Activated naive CD8-positive, alpha-beta T cell treated with anti-CD3 and anti-CD28 coated beads for 36 hours (primary cell): Measurements from ENCODE around the gene APOL3. TPM values are rescaled to one million over a fixed set of nuclear protein-coding genes. Genes with fewer than 3 reads are reported as not detected.
"Not testable (repeated sequence)": the region's sequence is repeated elsewhere in the genome, so short reads cannot be mapped to it uniquely, and the experiment has no call there.

Experiments used
- DNase-seq: peaks from one replicate; pipeline ENCODE4 v3.0.0; 2021
- H3K27ac Mint-ChIP-seq: one replicate; pipeline ENCODE4 v1.8.0; 2022; ENCODE audit warnings: mild to moderate bottlenecking, moderate library complexity, mixed read lengths
- H3K27me3 Mint-ChIP-seq: one replicate; pipeline ENCODE4 v1.8.0; 2022; ENCODE audit warnings: mild to moderate bottlenecking, mixed read lengths
- H3K36me3 Mint-ChIP-seq: one replicate; pipeline ENCODE4 v1.8.0; 2021; ENCODE audit warnings: mild to moderate bottlenecking, mixed read lengths
- H3K4me1 Mint-ChIP-seq: one replicate; pipeline ENCODE4 v1.8.0; 2021; ENCODE audit warnings: mixed read lengths
- H3K4me3 Mint-ChIP-seq: one replicate; pipeline ENCODE4 v1.8.0; 2022; ENCODE audit warnings: mild to moderate bottlenecking, moderate library complexity, mixed read lengths
- H3K9me3 Mint-ChIP-seq: one replicate; pipeline ENCODE4 v1.8.0; 2022; ENCODE audit warnings: mixed read lengths
- total RNA-seq, 2 experiments: library from RNA; stranded (reverse); gene quantifications; one replicate each; pipeline ENCODE4 v1.2.3, GENCODE V29; 2021

APOL3 gene
- total RNA-seq, 2 experiments from 2014 or later: 55.0 to 56.3 TPM

- H3K4me1 Mint-ChIP-seq: peaks cover 85% of the 10 kb centered on the region
- H3K36me3 Mint-ChIP-seq: peaks cover 58% of the 10 kb centered on the region
Observed at GRCh38 chr22:36156119-36156514, 4.4 kb downstream of the APOL3 start.

GRCh38 chr22:36155702-36156101 lies 4.9 kb downstream of the APOL3 start:
- DNase-seq: no peak
- Mint-ChIP-seq H3K9me3 (peaks cover 8% of the 10 kb centered on the region), H3K4me1 (peaks cover 85% of the 10 kb centered on the region), H3K27ac (peak overlapping the region; percentile 99), H3K4me3 (peak overlapping the region; percentile 87), H3K27me3 (no peaks in the 10 kb centered on the region), H3K36me3 (peaks cover 58% of the 10 kb centered on the region)

More at GRCh38 chr22:36156119-36156514, 4.4 kb downstream of the APOL3 start:
- Mint-ChIP-seq H3K4me3 (peak overlapping the region; percentile 87), H3K9me3 (peaks cover 8% of the 10 kb centered on the region), H3K27ac (peak overlapping the region; percentile 99), H3K27me3 (no peaks in the 10 kb centered on the region)
- DNase-seq: no peak

GRCh38 chr22:36154423-36154945 lies 6.1 kb downstream of the APOL3 start:
- Mint-ChIP-seq H3K27me3 (no peaks in the 10 kb centered on the region), H3K4me1 (peaks cover 81% of the 10 kb centered on the region), H3K27ac (peak overlapping the region; percentile 99), H3K36me3 (peaks cover 56% of the 10 kb centered on the region), H3K9me3 (peaks cover 8% of the 10 kb centered on the region), H3K4me3 (peak overlapping the region; percentile 48)
- DNase-seq: no peak

- Mint-ChIP-seq H3K9me3 (peaks cover 8% of the 10 kb centered on the region), H3K4me1 (peaks cover 77% of the 10 kb centered on the region), H3K36me3 (peaks cover 54% of the 10 kb centered on the region), H3K27ac (peak overlapping the region; percentile 99), H3K27me3 (no peaks in the 10 kb centered on the region), H3K4me3 (peak overlapping the region; percentile 43)
- DNase-seq: no peak
Observed at GRCh38 chr22:36153501-36154422, 6.8 kb downstream of the APOL3 start.

- DNase-seq, H3K27ac Mint-ChIP-seq, H3K27me3 Mint-ChIP-seq, H3K9me3 Mint-ChIP-seq, H3K4me3 Mint-ChIP-seq: not testable (repeated sequence)
- H3K4me1 Mint-ChIP-seq: peaks cover 73% of the 10 kb centered on the region
- H3K36me3 Mint-ChIP-seq: peaks cover 54% of the 10 kb centered on the region
Observed at GRCh38 chr22:36152821-36153220, 7.7 kb downstream of the APOL3 start.

GRCh38 chr22:36152088-36152487 lies 8.5 kb downstream of the APOL3 start:
- no peak overlapping the region for H3K4me3 Mint-ChIP-seq
- H3K27ac Mint-ChIP-seq: no peak overlapping the region

GRCh38 chr22:36151006-36151595 lies 9.5 kb downstream of the APOL3 start:
- H3K4me3 Mint-ChIP-seq: no peak overlapping the region
- H3K27ac Mint-ChIP-seq: peak overlapping the region; percentile 31
- H3K36me3 Mint-ChIP-seq: peaks cover 39% of the 10 kb centered on the region

More at GRCh38 chr22:36152088-36152487, 8.5 kb downstream of the APOL3 start:
- no peak for DNase-seq
- H3K27me3 Mint-ChIP-seq: no peaks in the 10 kb centered on the region
- H3K36me3 Mint-ChIP-seq: peaks cover 49% of the 10 kb centered on the region
- peaks cover 68% of the 10 kb centered on the region for H3K4me1 Mint-ChIP-seq
- H3K9me3 Mint-ChIP-seq: peaks cover 8% of the 10 kb centered on the region

GRCh38 chr22:36149441-36149840 lies 11.1 kb downstream of the APOL3 start:
- Mint-ChIP-seq H3K27me3 (no peaks in the 10 kb centered on the region), H3K27ac (peak overlapping the region; percentile 9), H3K9me3 (peaks cover 8% of the 10 kb centered on the region), H3K36me3 (peaks cover 29% of the 10 kb centered on the region), H3K4me1 (peaks cover 51% of the 10 kb centered on the region), H3K4me3 (no peak overlapping the region)
- no peak for DNase-seq

More at GRCh38 chr22:36151006-36151595, 9.5 kb downstream of the APOL3 start:
- H3K27me3 Mint-ChIP-seq: no peaks in the 10 kb centered on the region
- H3K9me3 Mint-ChIP-seq: peaks cover 8% of the 10 kb centered on the region
- H3K4me1 Mint-ChIP-seq: peaks cover 59% of the 10 kb centered on the region
- no peak for DNase-seq

- Mint-ChIP-seq H3K4me1 (peaks cover 46% of the 10 kb centered on the region), H3K27me3 (no peaks in the 10 kb centered on the region), H3K9me3 (peaks cover 8% of the 10 kb centered on the region), H3K36me3 (peaks cover 24% of the 10 kb centered on the region), H3K4me3 (no peak overlapping the region), H3K27ac (peak overlapping the region; percentile 38)
- DNase-seq: no peak
Observed at GRCh38 chr22:36148411-36148810, 12.1 kb downstream of the APOL3 start.

GRCh38 chr22:36147196-36147791 lies 13.3 kb downstream of the APOL3 start:
- Mint-ChIP-seq H3K4me1 (peaks cover 47% of the 10 kb centered on the region), H3K4me3 (no peak overlapping the region), H3K27ac (peak overlapping the region; percentile 49), H3K36me3 (peaks cover 22% of the 10 kb centered on the region), H3K9me3 (peaks cover 7% of the 10 kb centered on the region), H3K27me3 (no peaks in the 10 kb centered on the region)
- no peak for DNase-seq

- Mint-ChIP-seq H3K27me3 (no peaks in the 10 kb centered on the region), H3K9me3 (no peaks in the 10 kb centered on the region), H3K36me3 (peaks cover 18% of the 10 kb centered on the region), H3K4me3 (no peak overlapping the region), H3K27ac (peak overlapping the region; percentile 74), H3K4me1 (peaks cover 35% of the 10 kb centered on the region)
- DNase-seq: no peak
Observed at GRCh38 chr22:36145881-36146280, 14.7 kb downstream of the APOL3 start.

- Mint-ChIP-seq H3K27me3 (no peaks in the 10 kb centered on the region), H3K36me3 (peaks cover 25% of the 10 kb centered on the region), H3K9me3 (no peaks in the 10 kb centered on the region), H3K4me1 (peaks cover 32% of the 10 kb centered on the region), H3K4me3 (no peak overlapping the region), H3K27ac (peak overlapping the region; percentile 22)
- DNase-seq: no peak
Observed at GRCh38 chr22:36144886-36145541, 15.5 kb downstream of the APOL3 start.

GRCh38 chr22:36143956-36144355 lies 16.6 kb downstream of the APOL3 start:
- H3K4me3 Mint-ChIP-seq: no peak overlapping the region
- H3K9me3 Mint-ChIP-seq: no peaks in the 10 kb centered on the region
- DNase-seq: no peak
- H3K27ac Mint-ChIP-seq: no peak overlapping the region
- no peaks in the 10 kb centered on the region for H3K27me3 Mint-ChIP-seq
- peaks cover 25% of the 10 kb centered on the region for H3K4me1 Mint-ChIP-seq
- H3K36me3 Mint-ChIP-seq: peaks cover 25% of the 10 kb centered on the region

GRCh38 chr22:36143066-36143815 lies 17.3 kb downstream of the APOL3 start:
- peaks cover 23% of the 10 kb centered on the region for H3K4me1 Mint-ChIP-seq
- H3K27ac Mint-ChIP-seq: peak overlapping the region; percentile 43
- DNase-seq: no peak
- no peak overlapping the region for H3K4me3 Mint-ChIP-seq
- H3K27me3 Mint-ChIP-seq: no peaks in the 10 kb centered on the region
- no peaks in the 10 kb centered on the region for H3K9me3 Mint-ChIP-seq
- peaks cover 25% of the 10 kb centered on the region for H3K36me3 Mint-ChIP-seq
